ENCODE data around the gene CEP295NL.
"Not testable (repeated sequence)": the region's sequence is repeated elsewhere in the genome, so short reads cannot be mapped to it uniquely, and the experiment has no call there.

The CEP295NL gene

DNA sequence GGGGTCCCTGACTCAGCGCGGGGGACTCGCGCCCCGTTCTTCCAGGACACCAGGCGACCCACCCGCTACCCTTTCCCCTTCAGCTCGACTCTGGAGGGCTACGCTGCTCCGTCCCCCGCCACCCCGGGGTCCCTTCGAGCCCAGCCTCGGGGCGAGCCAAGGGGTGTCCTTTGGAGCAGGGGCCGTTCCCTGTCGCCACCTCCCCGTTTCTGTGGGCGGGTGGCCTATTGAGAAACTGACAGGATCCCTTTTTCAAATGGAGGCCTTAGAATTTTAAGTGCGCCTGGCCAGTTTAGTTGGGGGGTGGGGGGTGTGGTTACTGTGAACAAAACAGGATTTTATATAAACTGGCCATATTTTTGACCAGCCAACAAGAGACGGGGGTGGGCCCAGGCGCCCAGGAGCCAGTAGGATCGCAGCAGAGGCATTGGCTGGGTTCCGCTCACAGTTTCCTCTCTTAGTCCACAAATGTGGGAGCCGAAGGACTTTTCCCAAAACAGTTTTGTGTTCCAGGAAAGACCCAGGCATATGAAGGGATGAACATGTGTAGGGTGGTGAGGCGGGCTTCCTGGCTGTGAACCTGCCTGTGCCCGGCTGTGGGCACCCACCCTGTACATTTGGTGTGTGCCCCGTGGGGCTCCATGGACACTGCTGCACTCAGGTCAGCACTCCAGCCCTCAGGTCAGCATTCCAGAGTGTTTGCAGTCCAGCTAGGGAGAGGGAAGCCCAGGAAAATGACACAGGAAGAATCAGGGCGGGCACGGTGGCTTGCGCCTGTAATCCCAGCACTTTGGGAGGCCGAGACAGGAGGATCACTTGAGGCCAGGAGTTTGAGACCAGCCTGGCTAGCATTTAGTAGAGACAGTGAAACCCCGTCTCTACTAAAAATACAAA lies 22.9 kb upstream of the CEP295NL start:
- no peak for DNase-seq

GRCh38 chr17:78925234-78925633 lies 22.2 kb upstream of the CEP295NL start, which contains the start of gene TIMP2:
Gene TIMP2, minus strand, starts transcription at chr17:78925387. Its CDS starts 299 bp downstream, at chr17:78925088.
- peak; percentile 49 to 91 for DNase-seq

DNA sequence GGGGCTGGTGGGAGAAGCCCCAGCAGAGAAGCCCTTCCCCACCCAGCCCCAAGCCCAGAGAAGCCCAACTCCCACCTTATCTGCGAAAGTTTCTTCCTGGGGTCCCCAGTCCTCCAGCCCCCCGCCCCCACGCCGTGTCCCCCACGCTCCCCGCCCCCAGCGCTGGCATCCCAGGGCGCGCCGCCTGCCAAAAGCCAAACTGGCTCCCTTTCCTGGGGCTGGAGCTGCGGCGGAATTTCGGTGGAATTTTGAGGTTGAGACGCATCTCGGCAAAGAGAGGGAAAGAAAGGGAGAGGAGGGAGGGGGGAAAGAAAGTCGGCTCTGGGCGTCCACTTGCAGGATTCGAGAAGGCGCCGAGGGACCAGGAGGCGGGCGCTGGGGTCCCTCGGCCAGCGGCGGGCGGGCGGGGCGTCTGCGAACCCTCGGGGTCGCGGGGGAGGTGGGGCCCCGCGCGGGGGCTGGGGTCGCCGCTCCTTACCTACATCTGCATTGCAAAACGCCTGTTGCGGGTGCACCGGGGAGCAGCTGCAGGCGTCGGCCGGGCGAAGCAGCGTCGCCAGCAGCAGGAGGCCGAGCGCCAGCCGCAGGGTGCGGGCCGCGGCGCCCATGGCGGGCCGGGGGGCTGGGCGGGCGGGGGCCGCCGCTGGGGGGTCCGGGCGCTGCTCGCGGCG lies 21.6 kb upstream of the CEP295NL start:
- DNase-seq: peak in 1 of 2 experiments; percentile 22

DNA sequence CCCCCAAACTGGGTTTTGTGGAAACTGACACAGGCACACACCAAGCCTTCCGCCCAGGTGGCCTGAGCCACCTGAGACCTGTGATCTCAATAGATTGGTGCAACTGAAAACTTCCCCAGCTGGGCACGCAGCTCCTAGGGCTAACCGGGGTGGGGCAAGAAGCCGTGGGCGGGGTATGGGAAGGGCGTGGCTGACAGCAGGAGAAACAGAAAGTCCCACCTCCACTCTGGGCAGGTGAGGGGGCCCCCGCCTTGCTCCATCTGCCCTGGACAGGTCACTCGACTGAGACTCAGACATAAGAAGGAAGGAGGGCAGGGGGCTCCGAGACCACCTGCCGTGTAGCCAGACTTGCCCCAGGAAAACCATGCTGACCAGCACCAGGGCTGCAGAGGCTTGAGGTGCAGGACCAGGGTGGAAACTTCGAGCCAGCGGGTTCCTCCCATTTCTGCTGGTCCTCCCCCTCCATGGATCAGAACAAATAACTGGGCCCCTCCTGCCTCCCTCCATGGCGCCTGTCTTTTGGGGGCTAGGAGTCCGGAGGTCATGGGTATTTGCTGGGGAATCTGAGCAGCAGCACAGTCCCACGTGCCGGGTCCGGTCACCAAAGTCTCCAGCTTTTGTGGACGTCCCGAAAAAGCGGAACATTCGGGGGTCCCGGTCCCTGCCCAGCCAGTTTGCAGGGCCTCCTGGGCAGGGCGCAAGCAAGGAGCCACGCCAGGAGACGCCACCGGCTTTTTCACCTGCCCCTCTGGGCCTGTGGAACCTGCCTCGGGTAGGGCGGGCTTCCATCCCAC lies 20.9 kb upstream of the CEP295NL start:
- no peak for DNase-seq

- DNase-seq: no peak
Observed at GRCh38 chr17:78922816-78923498, 20.0 kb upstream of the CEP295NL start.

GRCh38 chr17:78921437-78921971 lies 18.5 kb upstream of the CEP295NL start:
- peak; percentile 36 to 84 for DNase-seq

GRCh38 chr17:78920528-78920927 lies 17.5 kb upstream of the CEP295NL start:
- DNase-seq: no peak

DNA sequence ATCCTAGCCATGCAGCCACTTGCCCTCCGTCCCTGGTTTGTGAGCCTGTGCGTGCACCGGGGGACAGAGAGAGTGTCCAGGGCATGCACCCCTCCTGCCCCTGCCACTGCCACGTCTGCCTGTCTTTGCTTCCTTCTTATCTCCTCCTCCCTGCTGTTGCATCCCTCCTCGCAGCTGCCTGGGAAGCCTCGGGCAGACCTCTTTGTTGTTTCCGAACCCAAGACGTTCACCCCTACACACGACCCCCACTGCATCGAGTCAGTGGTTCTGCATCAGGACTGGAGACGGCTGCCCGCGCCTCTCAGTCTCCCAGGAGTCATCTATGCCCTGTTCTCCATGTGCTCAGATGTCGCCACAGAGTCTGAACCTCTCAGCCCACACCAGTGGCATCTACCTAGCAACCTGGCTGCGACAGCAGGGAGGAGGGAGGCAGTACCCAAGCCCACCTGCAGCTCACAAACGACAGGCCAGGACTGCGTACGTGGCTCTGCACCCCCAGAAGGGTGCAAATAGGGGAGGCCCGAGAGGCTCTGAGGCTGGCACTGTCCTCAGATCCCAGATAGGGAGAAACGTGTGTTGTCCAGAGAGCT lies 17.0 kb upstream of the CEP295NL start:
- DNase-seq: no peak

DNA sequence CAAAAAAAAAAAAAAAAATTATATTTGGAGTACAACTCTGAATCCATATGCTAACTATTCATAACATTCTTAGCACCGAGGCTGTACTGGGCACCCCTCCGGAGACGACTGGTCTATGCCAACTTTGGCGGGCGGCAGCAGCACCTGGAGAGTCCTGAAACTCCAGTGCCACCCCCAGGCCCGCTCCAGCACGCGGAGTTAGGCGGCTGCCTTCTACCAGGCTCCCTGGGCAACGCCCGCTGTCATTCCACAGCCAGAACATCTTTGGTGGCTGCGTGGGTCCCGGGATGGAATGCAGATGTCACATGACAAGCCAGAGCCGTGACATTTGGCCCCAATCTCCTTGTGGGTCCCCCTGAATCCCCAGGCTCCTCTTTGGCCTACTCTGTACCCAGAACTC lies 16.0 kb upstream of the CEP295NL start:
- DNase-seq: no peak

DNA sequence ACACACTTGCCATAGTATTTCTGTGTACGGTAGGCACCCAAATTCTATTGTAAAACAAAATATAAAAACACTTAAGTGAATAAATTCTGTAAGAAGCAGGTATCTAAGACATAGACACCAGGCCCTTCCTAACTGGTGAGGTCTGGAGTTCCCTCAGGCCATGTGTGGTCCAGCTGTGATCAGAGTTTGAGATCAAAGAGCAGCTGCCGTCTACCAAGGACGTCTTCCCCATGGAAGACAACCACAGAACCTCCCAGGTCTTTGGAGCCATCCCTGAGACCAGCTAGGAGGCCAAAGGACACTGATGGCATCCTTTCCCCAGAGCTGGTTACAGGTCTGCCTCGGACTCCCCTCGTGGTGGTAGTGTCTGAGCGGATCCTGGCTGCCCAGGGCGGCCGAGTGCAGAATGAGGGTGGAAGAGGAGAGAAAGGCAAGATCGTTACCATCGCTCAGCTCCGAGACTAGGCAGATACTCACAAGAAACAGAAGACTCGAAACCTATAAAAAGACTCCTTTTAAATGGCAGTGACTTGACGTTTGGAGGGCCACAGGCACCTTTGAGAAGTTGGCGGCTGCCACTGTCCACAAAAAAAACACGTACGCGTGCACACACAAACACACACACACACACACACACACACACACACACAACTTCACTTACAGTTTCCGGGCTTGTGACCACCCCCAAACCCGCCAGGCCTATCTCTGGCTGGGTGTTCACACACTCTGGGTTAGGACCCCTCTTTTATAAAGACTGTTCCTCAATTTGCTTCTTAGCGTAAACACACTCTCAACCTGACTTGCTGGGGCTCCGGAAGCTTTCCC lies 14.7 kb upstream of the CEP295NL start:
- DNase-seq: no peak

DNA sequence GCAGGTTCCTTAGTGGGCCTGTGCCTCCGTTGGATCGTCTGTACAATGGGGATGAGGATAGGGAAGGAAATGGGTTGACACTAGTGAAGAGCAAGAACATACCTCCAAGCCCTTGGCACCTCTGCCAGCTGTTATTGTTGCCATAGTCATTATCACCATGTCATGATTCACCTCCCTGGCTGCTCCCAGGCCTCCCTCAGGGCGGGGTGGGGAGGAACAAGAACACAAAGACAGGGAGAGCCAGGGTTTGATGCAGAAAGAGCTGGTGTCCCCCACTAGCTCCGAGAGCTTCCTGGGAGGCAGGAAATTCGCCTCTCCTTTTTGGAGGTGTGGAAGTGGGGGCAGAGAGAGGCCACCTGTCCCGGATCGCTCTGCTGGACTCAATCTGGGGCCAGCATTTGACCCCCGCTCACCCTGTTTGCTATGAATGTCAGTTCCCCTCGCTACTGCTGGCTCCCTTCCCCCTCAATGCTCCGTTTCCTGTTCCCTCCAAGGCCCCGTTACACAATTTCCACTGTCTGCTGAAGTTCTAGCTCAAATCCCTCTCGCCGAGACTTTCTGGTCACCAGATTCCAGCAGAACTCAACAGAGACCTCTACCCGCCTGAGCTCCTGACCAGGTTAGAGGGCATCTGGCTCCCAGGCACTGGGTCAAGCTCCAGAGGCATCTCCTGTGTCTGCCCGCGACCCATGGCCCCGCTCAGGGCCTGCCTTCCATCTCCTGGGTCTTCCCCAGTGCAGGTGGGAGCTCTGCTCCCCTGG lies 13.1 kb upstream of the CEP295NL start:
- DNase-seq: no peak

DNA sequence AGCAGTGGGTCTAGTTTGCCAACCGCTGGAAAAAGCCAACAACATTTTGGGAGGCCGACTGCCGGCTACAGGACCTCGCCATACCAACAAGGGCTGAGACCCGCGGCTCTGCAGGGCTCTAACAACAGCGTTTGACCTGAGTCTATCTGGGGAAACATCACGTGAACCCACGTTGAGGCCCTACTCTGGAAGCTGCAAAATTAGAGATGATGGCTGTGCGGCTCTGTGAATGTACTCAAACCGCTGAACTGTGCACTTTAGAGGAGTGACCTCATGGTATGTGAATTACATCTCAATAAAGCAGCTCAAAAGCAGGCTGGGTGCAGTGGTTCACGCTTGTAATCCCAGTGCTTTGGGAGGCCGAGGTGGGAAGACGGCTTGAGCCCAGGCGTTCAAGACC lies 10.1 kb upstream of the CEP295NL start:
- no peak for DNase-seq

- DNase-seq: no peak
Observed at GRCh38 chr17:78912082-78912481, 9.1 kb upstream of the CEP295NL start.

DNA sequence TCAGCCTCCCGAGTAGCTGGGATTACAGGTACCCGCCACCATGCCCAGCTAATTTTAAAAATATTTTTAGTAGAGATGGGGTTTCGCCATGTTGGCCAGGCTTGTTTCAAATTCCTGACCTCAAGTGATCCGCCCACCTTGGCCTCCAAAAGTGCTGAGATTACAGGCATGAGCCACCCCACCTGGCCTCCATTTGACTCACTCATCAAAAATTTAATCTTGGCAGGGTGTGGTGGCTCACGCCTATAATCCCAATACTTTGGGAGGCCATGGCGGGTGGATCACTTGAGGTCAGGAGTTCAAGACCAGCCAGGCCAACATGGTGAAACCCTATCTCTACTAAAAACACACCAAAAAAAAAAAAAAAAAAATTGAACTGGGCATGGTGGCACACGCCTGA lies 8.5 kb upstream of the CEP295NL start:
- DNase-seq: not testable (repeated sequence)

DNA sequence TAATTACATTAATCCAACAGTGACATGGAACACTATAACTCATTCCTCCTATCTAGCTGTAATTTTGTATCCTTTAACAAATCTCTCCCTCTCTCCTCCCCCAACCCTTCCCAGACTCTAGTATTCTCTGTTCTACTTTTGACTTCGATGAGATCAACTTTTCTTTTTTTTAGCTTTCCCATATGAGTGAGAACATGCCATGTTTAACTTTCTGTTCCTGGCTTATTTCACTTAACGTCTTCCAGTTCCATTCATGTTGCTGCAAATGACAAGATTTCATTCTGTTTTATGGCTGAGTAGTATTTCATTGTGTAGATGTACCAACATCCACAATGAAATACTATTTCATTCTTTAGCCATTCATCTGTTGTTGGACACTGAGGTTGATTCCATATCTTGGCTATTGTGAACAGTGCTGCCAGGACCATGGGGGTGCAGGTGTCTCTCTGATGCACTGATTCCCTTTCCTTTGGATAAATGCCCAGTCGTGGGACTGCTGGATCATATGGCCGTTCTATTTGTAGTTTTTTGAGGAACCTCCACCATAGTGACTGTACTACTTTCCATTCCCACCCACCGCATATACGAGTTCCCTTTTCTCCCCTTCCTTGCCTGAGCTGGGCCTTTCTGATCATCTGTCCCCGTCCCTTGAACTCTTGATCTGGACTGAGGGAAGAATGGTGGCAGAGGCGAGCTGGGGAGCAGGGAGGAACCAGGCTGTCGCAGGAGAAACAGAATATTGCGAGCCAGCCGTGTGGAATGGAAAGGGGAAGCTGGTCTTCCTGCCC lies 7.7 kb upstream of the CEP295NL start:
- no peak for DNase-seq

- DNase-seq: no peak
Observed at GRCh38 chr17:78908426-78908825, 5.4 kb upstream of the CEP295NL start.

DNA sequence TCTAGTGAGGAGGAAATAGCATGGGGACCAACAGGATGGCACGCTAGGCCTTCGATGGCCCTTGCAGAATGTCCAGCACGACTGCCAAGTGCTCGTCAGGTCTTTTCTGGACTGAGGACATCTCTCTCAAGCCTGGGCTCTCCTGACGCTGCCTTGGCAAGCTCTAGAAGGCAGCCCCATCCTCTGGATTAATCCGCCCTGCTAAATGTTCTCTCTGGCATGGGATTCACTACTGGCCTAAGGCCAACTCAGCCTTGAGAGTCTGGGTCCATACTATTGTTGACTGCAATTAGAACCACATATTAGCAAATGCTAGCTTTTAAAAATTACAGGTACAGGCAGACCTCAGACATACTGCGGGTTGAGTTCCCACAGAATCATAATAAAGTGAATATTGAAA lies 2.5 kb upstream of the CEP295NL start:
- DNase-seq: peak; percentile 33 to 69

GRCh38 chr17:78905116-78905515 lies 2.1 kb upstream of the CEP295NL start:
- no peak for DNase-seq

GRCh38 chr17:78904371-78904770 lies 1.4 kb upstream of the CEP295NL start:
- DNase-seq: no peak
